B cell (primary cell): ENCODE data around the gene PLEKHJ1. TPM values are rescaled to one million over a fixed set of nuclear protein-coding genes. Genes with fewer than 3 reads are reported as not detected.

Experiments used
- ATAC-seq: fragments of 200-7000 bp; cut with Tn5 transposase; one replicate; pipeline ENCODE4 v1.10.0; 2021; ENCODE audit warnings: low read depth, mild to moderate bottlenecking, moderate number of reproducible peaks, moderate library complexity
- CTCF ChIA-PET: fragments of 350-600 bp; sonication (Branson Sonifier 250); formaldehyde crosslinking; loops from one replicate; lab custom pipeline; 2021; ENCODE audit warnings: antibody characterized with exemption, inconsistent platforms; lab: Charles Lee
- POLR2A ChIA-PET: fragments of 350-600 bp; sonication (Branson Sonifier 250); formaldehyde crosslinking; loops from one replicate; lab custom pipeline; 2021; ENCODE audit warnings: antibody characterized with exemption; lab: Charles Lee
- DNase-seq: peaks from one replicate; pipeline ENCODE4 v3.0.0; 2013
- H2AFZ ChIP-seq: 2 replicates; pipeline ENCODE4 v1.6.1; 2012; ENCODE audit warnings: mild to moderate bottlenecking, low read depth, low read length; ENCODE audit not compliant: insufficient read depth, poor library complexity, severe bottlenecking
- H3K27ac ChIP-seq, 2 donors: 1 replicate in 1 of 2; 2 replicates in 1 of 2; pipeline ENCODE4 v1.5.1; 2012 to 2013; ENCODE audit warnings: low read length in 2 of 2, mild to moderate bottlenecking in 2 of 2, moderate library complexity in 1 of 2
- H3K27me3 ChIP-seq, 4 experiments: fragments of 200-600 bp in 1 of 4; sonication (generic) in 1 of 4; replicated peaks in 1 of 4; 1 replicate in 2 of 4; 2 replicates in 2 of 4; pipeline versions ENCODE4 v1.6.1 to v1.7.0; 2013 to 2016; ENCODE audit warnings: low read length in 3 of 4, mild to moderate bottlenecking in 2 of 4, mixed read lengths in 1 of 4, moderate library complexity in 1 of 4; ENCODE audit not compliant: insufficient read depth in 4 of 4, control insufficient read depth in 3 of 4; ENCODE audit errors: control extremely low read depth in 1 of 4
- H3K36me3 ChIP-seq, 2 experiments: replicated peaks in 1 of 2; 1 replicate in 1 of 2; 2 replicates in 1 of 2; pipeline versions ENCODE4 v1.6.1 to v1.7.1; 2013; ENCODE audit warnings: low read length in 1 of 2; ENCODE audit not compliant: insufficient read depth in 2 of 2, control insufficient read depth in 1 of 2; ENCODE audit errors: control extremely low read depth in 1 of 2, extremely low read depth in 1 of 2
- H3K4me1 ChIP-seq, 2 donors: fragments of 200-600 bp in 1 of 2; sonication (generic) in 1 of 2; 1 replicate in 1 of 2; 2 replicates in 1 of 2; pipeline versions ENCODE4 v1.5.1 to v1.6.1; 2013 to 2017; ENCODE audit warnings: low read length in 2 of 2; ENCODE audit not compliant: control insufficient read depth in 2 of 2, insufficient read depth in 2 of 2
- H3K4me2 ChIP-seq: replicated peaks from 2 replicates; pipeline ENCODE3; 2012; ENCODE audit warnings: mild to moderate bottlenecking, low read depth, low read length; ENCODE audit not compliant: poor library complexity, severe bottlenecking
- H3K4me3 ChIP-seq, 5 experiments: fragments of 200-600 bp in 1 of 5; sonication (generic) in 1 of 5; 1 replicate in 3 of 5; 2 replicates in 2 of 5; pipeline versions ENCODE4 v1.5.1 to v1.7.0; 2011 to 2016; ENCODE audit warnings: low read length in 4 of 5, mild to moderate bottlenecking in 4 of 5, low read depth in 2 of 5, control low read depth in 1 of 5, moderate library complexity in 1 of 5; ENCODE audit not compliant: insufficient read depth in 1 of 5; ENCODE audit errors: control extremely low read depth in 1 of 5, extremely low read depth in 1 of 5
- H3K79me2 ChIP-seq: fragments of 200-600 bp; sonication (generic); one replicate; pipeline ENCODE4 v1.6.0; 2016; ENCODE audit warnings: low read length; ENCODE audit not compliant: control insufficient read depth, insufficient read depth
- H3K9ac ChIP-seq: fragments of 200-600 bp; sonication (generic); 2 replicates; pipeline ENCODE4 v1.6.1; 2017; ENCODE audit warnings: mild to moderate bottlenecking, low read length, moderate library complexity
- H3K9me3 ChIP-seq, 3 donors: one replicate each; pipeline versions ENCODE4 v1.6.1 to v1.7.1; 2013; ENCODE audit warnings: low read length in 2 of 3; ENCODE audit not compliant: control insufficient read depth in 2 of 3, insufficient read depth in 1 of 3; ENCODE audit errors: control extremely low read depth in 1 of 3
- H4K20me1 ChIP-seq: 2 replicates; pipeline ENCODE4 v1.6.0; 2012; ENCODE audit warnings: mild to moderate bottlenecking, low read length; ENCODE audit not compliant: insufficient read depth, control insufficient read depth, poor library complexity, severe bottlenecking
- H3K27ac Mint-ChIP-seq: one replicate; pipeline ENCODE4 v1.8.0; 2021; ENCODE audit warnings: mixed read lengths
- H3K27me3 Mint-ChIP-seq: one replicate; pipeline ENCODE4 v1.8.0; 2021; ENCODE audit warnings: mixed read lengths
- H3K4me1 Mint-ChIP-seq: one replicate; pipeline ENCODE4 v1.8.0; 2021; ENCODE audit warnings: mixed read lengths
- H3K4me3 Mint-ChIP-seq: one replicate; pipeline ENCODE4 v1.8.0; 2021; ENCODE audit warnings: mixed read lengths
- H3K9me3 Mint-ChIP-seq: one replicate; pipeline ENCODE4 v1.8.0; 2022; ENCODE audit warnings: mixed read lengths; ENCODE audit not compliant: insufficient read depth
- EZH2 ChIP-seq: IDR thresholded peaks from 2 replicates; pipeline ENCODE4 v1.6.1; 2012; ENCODE audit warnings: borderline replicate concordance, low read depth, mild to moderate bottlenecking, moderate library complexity, low read length; ENCODE audit not compliant: insufficient read depth, poor library complexity, severe bottlenecking
- WGBS: methylation state at CpG from one replicate; pipeline ENCODE4 v1.1.5; 2013; ENCODE audit warnings: missing lambda C conversion rate; ENCODE audit not compliant: insufficient coverage; 5-methylcytosine and 5-hydroxymethylcytosine counted together
- intact Hi-C: fragments of 100-400 bp; cut with micrococcal nuclease; formaldehyde crosslinking; loops from one replicate; pipeline ENCODE4 v1.10.0; 2022
- polyA plus RNA-seq: library from polyadenylated mRNA; depleted of rRNA; stranded (reverse); fragments of >200 nt; gene quantifications from 2 replicates; pipeline ENCODE4 v1.2.3, GENCODE V29; 2012
- total RNA-seq, 2 donors: library from RNA; stranded (reverse); fragments of 120-200 nt in 1 of 2; gene quantifications; 1 replicate in 1 of 2; 2 replicates in 1 of 2; pipeline versions ENCODE4 v1.2.3 to v1.2.4, GENCODE V29; 2013 to 2022
- TF ChIP-seq, protein P1 (sequence below): fragments of 200-600 bp; IDR thresholded peaks from one replicate; pipeline ENCODE4 v1.8.0; 2022; ENCODE audit warnings: antibody characterized with exemption, mild to moderate bottlenecking

Gene PLEKHJ1
- total and polyA plus RNA-seq, 2 donors (not counting 1 experiment from before 2014, with no cell fraction given), result 86.7 to 117 TPM

DNA sequence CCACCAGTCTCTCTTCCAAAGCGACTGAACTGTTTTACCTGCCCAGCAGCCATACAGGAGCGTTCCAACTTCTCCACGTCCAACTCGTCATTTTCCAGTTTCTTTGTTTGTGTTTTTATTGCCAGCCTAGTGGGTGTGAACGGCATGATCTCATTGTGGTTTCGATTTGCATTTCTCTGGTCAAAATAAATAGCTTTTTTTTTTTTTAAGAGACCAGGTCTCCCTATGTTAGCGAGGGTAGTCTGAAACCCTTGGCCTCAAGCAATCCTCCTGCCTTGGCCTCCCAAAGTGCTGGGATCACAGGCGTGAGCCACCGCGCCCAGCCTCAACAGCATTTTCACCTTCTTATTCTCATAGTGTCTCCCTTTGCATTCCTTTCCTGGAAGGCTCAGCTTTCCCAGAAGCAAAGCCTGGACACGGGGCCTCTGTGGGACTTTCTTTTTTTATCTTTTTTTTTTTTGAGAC, 24.2 kb upstream of the PLEKHJ1 start:
- DNase-seq (peak; percentile 60), ATAC-seq (peak; percentile 4)
- 77% methylated on average over 7 of the region's 11 CpGs for WGBS
- Mint-ChIP-seq H3K27me3 (no peaks in the 10 kb centered on the region), H3K27ac (peak overlapping the region; percentile 97), H3K4me1 (peaks cover 52% of the 10 kb centered on the region), H3K4me3 (peak overlapping the region; percentile 82), H3K9me3 (no peaks in the 10 kb centered on the region)
- Histone ChIP-seq H3K36me3 (no peaks in the 10 kb centered on the region), H3K4me1 (peaks cover 53 to 88% of the 10 kb centered on the region in 2 donors), H3K9me3 (peaks cover 0 to 18% (median 0%) of the 10 kb centered on the region in 3 donors), H3K27ac (peak overlapping the region; percentile 67 to 78), H3K27me3 (no peaks in the 10 kb centered on the region), H3K79me2 (peaks cover 37% of the 10 kb centered on the region), H4K20me1 (no peaks in the 10 kb centered on the region), H3K4me2 (peak overlapping the region; percentile 48), H3K9ac (peak overlapping the region; percentile 23), H3K4me3 (no peak overlapping the region), H2AFZ (no peak overlapping the region)
- no peak for TF ChIP-seq EZH2
- TF ChIP-seq, protein P1, sequence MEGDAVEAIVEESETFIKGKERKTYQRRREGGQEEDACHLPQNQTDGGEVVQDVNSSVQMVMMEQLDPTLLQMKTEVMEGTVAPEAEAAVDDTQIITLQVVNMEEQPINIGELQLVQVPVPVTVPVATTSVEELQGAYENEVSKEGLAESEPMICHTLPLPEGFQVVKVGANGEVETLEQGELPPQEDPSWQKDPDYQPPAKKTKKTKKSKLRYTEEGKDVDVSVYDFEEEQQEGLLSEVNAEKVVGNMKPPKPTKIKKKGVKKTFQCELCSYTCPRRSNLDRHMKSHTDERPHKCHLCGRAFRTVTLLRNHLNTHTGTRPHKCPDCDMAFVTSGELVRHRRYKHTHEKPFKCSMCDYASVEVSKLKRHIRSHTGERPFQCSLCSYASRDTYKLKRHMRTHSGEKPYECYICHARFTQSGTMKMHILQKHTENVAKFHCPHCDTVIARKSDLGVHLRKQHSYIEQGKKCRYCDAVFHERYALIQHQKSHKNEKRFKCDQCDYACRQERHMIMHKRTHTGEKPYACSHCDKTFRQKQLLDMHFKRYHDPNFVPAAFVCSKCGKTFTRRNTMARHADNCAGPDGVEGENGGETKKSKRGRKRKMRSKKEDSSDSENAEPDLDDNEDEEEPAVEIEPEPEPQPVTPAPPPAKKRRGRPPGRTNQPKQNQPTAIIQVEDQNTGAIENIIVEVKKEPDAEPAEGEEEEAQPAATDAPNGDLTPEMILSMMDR, result no peak
- ChIA-PET POLR2A (interaction anchor here (0.5 to 1.6 kb wide), 13 partner anchors 8 to 443 kb away, joined by 3 to 13 read pairs (median 3); partner anchors contain the start of gene PLEKHJ1), CTCF (interaction anchor here (0.6 to 5.3 kb wide), 7 partner anchors 8 to 282 kb away, joined by 3 to 66 read pairs (median 5); no protein-coding TSS in a partner anchor)
- intact Hi-C loops, result loop anchor here (10.0 kb wide), 1 partner anchor 364 kb away; no protein-coding TSS in a partner anchor

DNA sequence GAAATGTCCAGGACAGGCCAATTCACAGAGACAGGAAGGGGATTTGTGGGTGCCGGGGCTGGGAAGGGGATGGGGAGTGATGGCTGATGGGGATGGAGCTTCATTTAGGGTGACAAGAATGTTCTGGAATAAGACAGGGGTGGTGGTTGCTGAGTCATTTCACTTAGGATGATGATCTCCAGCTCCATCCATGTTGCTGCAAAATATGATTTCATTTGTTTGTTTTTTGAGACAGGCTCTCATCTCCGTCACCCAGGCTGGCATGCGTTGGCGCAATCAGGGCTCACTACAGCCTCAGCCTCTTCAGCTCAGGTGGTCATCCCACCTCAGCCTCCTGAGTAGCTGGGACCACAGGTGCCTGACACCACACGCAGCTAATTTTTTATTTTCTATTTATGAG, 23.2 kb upstream of the PLEKHJ1 start:
- Histone ChIP-seq H3K27me3 (no peaks in the 10 kb centered on the region), H3K79me2 (peaks cover 36% of the 10 kb centered on the region), H3K36me3 (no peaks in the 10 kb centered on the region), H2AFZ (no peak overlapping the region), H3K4me2 (peak overlapping the region; percentile 23), H3K9ac (no peak overlapping the region), H3K9me3 (peaks cover 0 to 18% (median 0%) of the 10 kb centered on the region in 3 donors), H4K20me1 (no peaks in the 10 kb centered on the region), H3K4me1 (peaks cover 46 to 81% of the 10 kb centered on the region in 2 donors), H3K27ac (peak overlapping the region; percentile 61 to 86), H3K4me3 (no peak overlapping the region)
- DNase-seq (no peak), ATAC-seq (no peak)
- Mint-ChIP-seq H3K9me3 (no peaks in the 10 kb centered on the region), H3K4me3 (peak overlapping the region; percentile 73), H3K4me1 (peaks cover 49% of the 10 kb centered on the region), H3K27ac (peak overlapping the region; percentile 97), H3K27me3 (no peaks in the 10 kb centered on the region)
- ChIA-PET CTCF (interaction anchor here (1.4 to 5.3 kb wide), 3 partner anchors 14 to 21 kb away, joined by 4 to 66 read pairs (median 5); no protein-coding TSS in a partner anchor), POLR2A (interaction anchor here (0.6 to 8.8 kb wide), 7 partner anchors 12 to 1000 kb away, joined by 3 to 134 read pairs (median 6); no protein-coding TSS in a partner anchor)
- TF ChIP-seq, protein P1, result no peak
- no peak for TF ChIP-seq EZH2
- intact Hi-C loops, result no loop called here
- 89% methylated on average over 2 of the region's 5 CpGs for WGBS
